ENCODE data around the gene SGSH.

GRCh38 chr17:80220736-80221215, 643 bp upstream of the SGSH start:
- no peak for TF ChIP-seq YY1 (IDR thresholded peaks at IDR 0.05; ENCODE audit: insufficient read depth, insufficient read length)
- no peak for TF ChIP-seq SUZ12 (IDR thresholded peaks at IDR 0.05; ENCODE audit: extremely low read depth, insufficient read depth, insufficient read length)
- no peak for TF ChIP-seq ZNF274 (IDR thresholded peaks at IDR 0.05; ENCODE audit: low read depth, low read length)
